ENCODE results near the gene TPM4.

The TPM4 gene

GRCh38 chr19:16125737-16126495, 49.6 kb downstream of the TPM4 start:
- FAIRE-seq (no peak), DNase-seq (ENCODE audit: low spot score) (no peak)

GRCh38 chr19:16127080-16127479, 50.8 kb downstream of the TPM4 start:
- no peak for DNase-seq (ENCODE audit: low spot score)
- no peak for FAIRE-seq

GRCh38 chr19:16127776-16128371, 51.6 kb downstream of the TPM4 start:
- DNase-seq (ENCODE audit: low spot score) (no peak), FAIRE-seq (no peak)

GRCh38 chr19:16131648-16132047, 55.4 kb downstream of the TPM4 start:
- no peak for FAIRE-seq
- DNase-seq (ENCODE audit: low spot score) = no peak

GRCh38 chr19:16133818-16134217, 57.5 kb downstream of the TPM4 start:
- DNase-seq (ENCODE audit: low spot score) (no peak), FAIRE-seq (no peak)

- DNase-seq (ENCODE audit: low spot score) = no peak
- no peak for FAIRE-seq
Measured at GRCh38 chr19:16134510-16134909, 58.2 kb downstream of the TPM4 start.

GRCh38 chr19:16135430-16136127, 59.3 kb downstream of the TPM4 start:
- DNase-seq (ENCODE audit: low spot score) (no peak), FAIRE-seq (no peak)

GRCh38 chr19:16136185-16136999, 60.1 kb downstream of the TPM4 start:
- DNase-seq (ENCODE audit: low spot score) = no peak

GRCh38 chr19:16139752-16140151, 63.5 kb downstream of the TPM4 start:
- DNase-seq (ENCODE audit: low spot score) = no peak
- FAIRE-seq = no peak

More at GRCh38 chr19:16136185-16136999, 60.1 kb downstream of the TPM4 start:
- no peak for FAIRE-seq

- no peak for FAIRE-seq
- DNase-seq (ENCODE audit: low spot score) = no peak
Measured at GRCh38 chr19:16141043-16141442, 64.7 kb downstream of the TPM4 start.

GRCh38 chr19:16142032-16142580, 65.8 kb downstream of the TPM4 start:
- FAIRE-seq (no peak), DNase-seq (ENCODE audit: low spot score) (no peak)

GRCh38 chr19:16143399-16144215, 67.3 kb downstream of the TPM4 start, which contains the start of gene HSH2D:
HSH2D (plus strand) TSS chr19:16143685; CDS start chr19:16148751, 5,066 bp downstream.
- no peak for DNase-seq (ENCODE audit: low spot score)
- FAIRE-seq = no peak

GRCh38 chr19:16144216-16144581, 67.9 kb downstream of the TPM4 start:
- no peak for DNase-seq (ENCODE audit: low spot score)
- FAIRE-seq = no peak

- DNase-seq (ENCODE audit: low spot score) (no peak), FAIRE-seq (no peak)
Measured at GRCh38 chr19:16146112-16146511, 69.8 kb downstream of the TPM4 start.

GRCh38 chr19:16148443-16149229, 72.3 kb downstream of the TPM4 start:
- no peak for FAIRE-seq
- DNase-seq (ENCODE audit: low spot score) = no peak
